Fibroblast of lung (primary cell): ENCODE results near the gene ANKRD33.

Experiments used
- CTCF ChIP-seq, 2 donors: IDR thresholded peaks in 1 of 2; conservative IDR thresholded peaks in 1 of 2; 1 replicate in 1 of 2; 2 replicates in 1 of 2; pipeline ENCODE4 v1.5.1; 2011 to 2012; ENCODE audit warnings: low read length in 2 of 2, control low read depth in 1 of 2, inconsistent platforms in 1 of 2, low read depth in 1 of 2, mild to moderate bottlenecking in 1 of 2
- EZH2 ChIP-seq: IDR thresholded peaks from 2 replicates; pipeline ENCODE4 v1.5.1; 2012; ENCODE audit warnings: low read length, control low read depth, mild to moderate bottlenecking; ENCODE audit errors: missing control alignments

GRCh38 chr12:51922146-51922545, 34.2 kb downstream of the ANKRD33 start:
- TF ChIP-seq CTCF (conservative IDR thresholded peaks at IDR 0.05 in 1 of 2, IDR thresholded peaks at IDR 0.05 in 1 of 2; ENCODE audit: low read depth in 1 of 2, low read length in 2 of 2) (no peak), EZH2 (no peak)
